K562 (cell line): ENCODE results near the gene DAAM1. TPM values are rescaled to one million over a fixed set of nuclear protein-coding genes. Genes with fewer than 3 reads are reported as not detected.

Source experiments
- ATAC-seq: fragments of 200-7000 bp; cut with Tn5 transposase; 3 replicates; pipeline ENCODE4 v1.9.1; 2020; ENCODE audit warnings: moderate library complexity
- BruUV-seq: library from RNA; stranded (reverse); fragments of 400-500 nt; replicated peaks from 2 replicates; lab custom pipeline; 2021; lab: Mats Ljungman, UMichigan
- CTCF ChIA-PET: fragments of 300-600 bp; formaldehyde crosslinking; extraction: SDS; loops from one replicate; lab custom pipeline; 2021; ENCODE audit warnings: low intra/inter-chr PET ratio; lab: Yijun Ruan, JAX
- POLR2A ChIA-PET: fragments of 300-600, 350-650 bp; sonication (Branson Sonifier 250); formaldehyde crosslinking; extraction: SDS; loops from one replicate; lab custom pipeline; 2021; ENCODE audit warnings: antibody characterized with exemption, inconsistent platforms; lab: Yijun Ruan, JAX
- DNase-seq, 4 experiments: peaks; one replicate each; pipeline versions ENCODE4 v3.0.0 to v3.0.0-alpha.2; 2011 to 2018; ENCODE audit warnings: low spot score in 3 of 4, mixed read lengths in 3 of 4; ENCODE audit errors: extremely low read depth in 1 of 4
- FAIRE-seq: peaks from 2 replicates; lab custom pipeline; 2011; peaks lifted over from hg19 to GRCh38; lab: Jason Lieb, UNC
- H2AFZ ChIP-seq: 2 replicates; pipeline ENCODE4 v1.6.0; 2011; ENCODE audit warnings: low read depth, low read length, control low read depth, inconsistent platforms
- H3K27ac ChIP-seq: fragments of 200-600 bp; 3 replicates; pipeline ENCODE4 v1.8.0; 2011; ENCODE audit warnings: low read depth, mild to moderate bottlenecking, control low read depth, inconsistent platforms, low read length, moderate library complexity, mixed read lengths; ENCODE audit errors: extremely low read depth
- H3K27me3 ChIP-seq, 2 experiments: fragments of 300-600 bp in 1 of 2; 2 replicates in 1 of 2; 3 replicates in 1 of 2; pipeline versions ENCODE4 v1.6.0 to v1.8.0; 2011; ENCODE audit warnings: inconsistent platforms in 2 of 2, low read length in 2 of 2, mild to moderate bottlenecking in 1 of 2, mixed read lengths in 1 of 2, moderate library complexity in 1 of 2; ENCODE audit not compliant: control insufficient read depth in 2 of 2, insufficient read depth in 2 of 2
- H3K36me3 ChIP-seq: fragments of 300-600 bp; 3 replicates; pipeline ENCODE4 v1.8.0; 2011; ENCODE audit warnings: mild to moderate bottlenecking, low read length, inconsistent platforms; ENCODE audit not compliant: control insufficient read depth, insufficient read depth
- H3K4me1 ChIP-seq, 2 experiments: fragments of 200-600 bp in 1 of 2; replicated peaks in 1 of 2; 2 replicates in 1 of 2; 3 replicates in 1 of 2; pipeline versions ENCODE4 v1.5.1 to v1.8.0; 2011; ENCODE audit warnings: inconsistent platforms in 2 of 2, low read length in 2 of 2, mild to moderate bottlenecking in 1 of 2, mixed read lengths in 1 of 2, moderate library complexity in 1 of 2; ENCODE audit not compliant: control insufficient read depth in 2 of 2, insufficient read depth in 2 of 2
- H3K4me2 ChIP-seq: 2 replicates; pipeline ENCODE4 v1.6.1; 2011; ENCODE audit warnings: low read length, control low read depth, inconsistent platforms, mixed read lengths; ENCODE audit not compliant: insufficient read depth
- H3K4me3 ChIP-seq: fragments of 200-600 bp; sonication (generic), shearing (Covaris generic); 2 replicates; pipeline ENCODE4 v1.5.1; 2016; ENCODE audit warnings: control low read depth, inconsistent platforms
- H3K79me2 ChIP-seq: fragments of 200-600 bp; 3 replicates; pipeline ENCODE4 v1.8.0; 2011; ENCODE audit warnings: low read length, inconsistent platforms; ENCODE audit not compliant: control insufficient read depth, insufficient read depth
- H3K9ac ChIP-seq, 2 experiments: 2 replicates each; pipeline versions ENCODE4 v1.6.0 to v1.6.1; 2011; ENCODE audit warnings: low read depth in 2 of 2, low read length in 2 of 2, control low read depth in 1 of 2, inconsistent platforms in 1 of 2, mild to moderate bottlenecking in 1 of 2, mixed read lengths in 1 of 2; ENCODE audit not compliant: insufficient read depth in 1 of 2
- H3K9me1 ChIP-seq: one replicate; pipeline ENCODE4 v1.6.0; 2011; ENCODE audit warnings: inconsistent platforms, mild to moderate bottlenecking, low read length, moderate library complexity; ENCODE audit not compliant: control insufficient read depth, insufficient read depth
- H3K9me3 ChIP-seq: replicated peaks from 2 replicates; pipeline ENCODE4 v1.5.1; 2011; ENCODE audit warnings: low read depth, low read length, inconsistent platforms; ENCODE audit not compliant: control insufficient read depth, insufficient read depth
- H4K20me1 ChIP-seq: replicated peaks from 2 replicates; pipeline ENCODE4 v1.6.1; 2011; ENCODE audit warnings: low read length, inconsistent platforms, mixed read lengths; ENCODE audit not compliant: control insufficient read depth, insufficient read depth
- BHLHE40 ChIP-seq: IDR thresholded peaks from 2 replicates; pipeline ENCODE4 v1.6.1; 2011; ENCODE audit warnings: low read length, improper control_type of control experiment
- ERF ChIP-seq: fragments of 450-650 bp; formaldehyde crosslinking; IDR thresholded peaks from 2 replicates; pipeline ENCODE4 v1.4.0; 2020; ENCODE audit warnings: mild to moderate bottlenecking, mixed read lengths
- FOXA3 ChIP-seq, 2 experiments: fragments of 450-650 bp in 1 of 2; sonication (generic) in 1 of 2; formaldehyde crosslinking; IDR thresholded peaks in 1 of 2; conservative IDR thresholded peaks in 1 of 2; 2 replicates each; pipeline versions ENCODE4 v1.4.0 to v1.8.0; 2020 to 2022; ENCODE audit warnings: mild to moderate bottlenecking in 2 of 2, missing genetic modification reagents in 1 of 2
- FOXJ2 ChIP-seq: fragments of 200-800 bp; sonication (Bioruptor generic); IDR thresholded peaks from 2 replicates; pipeline ENCODE4 v1.6.1; 2016; ENCODE audit warnings: missing genetic modification characterization, missing compliant biosample characterization
- GABPB1 ChIP-seq: sonication (generic); formaldehyde crosslinking; IDR thresholded peaks from 2 replicates; pipeline ENCODE4 v1.8.0; 2022; ENCODE audit warnings: mild to moderate bottlenecking, missing genetic modification reagents
- HCFC1 ChIP-seq: IDR thresholded peaks from 2 replicates; pipeline ENCODE4 v1.6.1; 2012; ENCODE audit warnings: low read depth, low read length, improper control_type of control experiment
- POLR3G ChIP-seq: IDR thresholded peaks from 2 replicates; pipeline ENCODE4 v1.6.1; 2011; ENCODE audit not compliant: insufficient read length, insufficient replicate concordance; ENCODE audit errors: extremely low read depth
- REST ChIP-seq, 2 experiments: fragments of 450-650 bp; formaldehyde crosslinking in 1 of 2; IDR thresholded peaks; 2 replicates each; pipeline versions ENCODE4 v1.4.0 to v1.6.1; 2014 to 2020; ENCODE audit warnings: mild to moderate bottlenecking in 2 of 2, borderline replicate concordance in 1 of 2, low read depth in 1 of 2
- UBTF ChIP-seq, 2 experiments: IDR thresholded peaks; 2 replicates each; pipeline ENCODE4 v1.6.1; 2012; ENCODE audit warnings: improper control_type of control experiment in 2 of 2, low read depth in 2 of 2, low read length in 2 of 2, borderline replicate concordance in 1 of 2
- ZNF561 ChIP-seq: fragments of 450-650 bp; formaldehyde crosslinking; conservative IDR thresholded peaks from 2 replicates; pipeline ENCODE4 v1.4.0; 2020; ENCODE audit warnings: mild to moderate bottlenecking, moderate library complexity
- WGBS: fragments of 100-300 bp; shearing (Covaris generic); methylation state at CpG from one replicate; pipeline ENCODE4 v1.1.6; 2016; ENCODE audit warnings: low coverage, mixed read lengths; ENCODE audit not compliant: insufficient coverage; ENCODE audit errors: missing lambda C conversion rate; 5-methylcytosine and 5-hydroxymethylcytosine counted together
- in situ Hi-C: fragments of 300-500 bp; cut with MboI; formaldehyde crosslinking; loops from 4 replicates; pipeline ENCODE4 v1.15.0; 2018; ENCODE audit warnings: inconsistent platforms, mixed read lengths
- intact Hi-C: fragments of 100-400 bp; cut with micrococcal nuclease; formaldehyde crosslinking; loops from 2 replicates; pipeline ENCODE4 v1.14.2; 2022
- polyA plus RNA-seq, 8 experiments: library from polyadenylated mRNA; depleted of rRNA in 4 of 8; stranded (reverse) in 5 of 8; unstranded in 3 of 8; fragments of >200 nt; fragmentation: Nextera tagmentation in 2 of 8; fragmentation: Illumina TruSeq in 1 of 8; extraction: Ambion mirVana in 2 of 8; extraction: Trizol in 1 of 8; gene quantifications; 2 replicates each; pipeline versions ENCODE4 v1.2.1 to v1.2.3, GENCODE V29; 2011 to 2014; ENCODE audit warnings: inconsistent platforms in 1 of 8, missing spikeins in 1 of 8
- total RNA-seq, 7 experiments: library from RNA; depleted of rRNA in 6 of 7; stranded (reverse); fragments of >200 nt in 6 of 7; fragmentation: Illumina TruSeq in 2 of 7; extraction: Trizol in 2 of 7; gene quantifications; 2 replicates each; pipeline versions ENCODE4 v1.2.1 to v1.2.3, GENCODE V29; 2011 to 2021; ENCODE audit warnings: low replicate concordance in 1 of 7

The DAAM1 gene
- total and polyA plus RNA-seq, 9 of the 15 experiments (the other 6 are each of a cell fraction or from before 2014, with no cell fraction given) = 3.6 to 11.6 (median 6.7) TPM

- Histone ChIP-seq H3K79me2 (no peaks in the 10 kb centered on the region), H3K36me3 (no peaks in the 10 kb centered on the region), H3K4me2 (no peak overlapping the region), H3K4me1 (peaks cover 0 to 1% of the 10 kb centered on the region in 2 experiments; a peak in 2 of 5 replicates), H3K9me1 (peaks cover 2% of the 10 kb centered on the region), H3K9ac (no peak overlapping the region), H3K27me3 (no peaks in the 10 kb centered on the region), H4K20me1 (peaks cover 20% of the 10 kb centered on the region), H3K27ac (no peak overlapping the region), H3K9me3 (no peaks in the 10 kb centered on the region), H3K4me3 (no peak overlapping the region), H2AFZ (no peak overlapping the region)
- in situ Hi-C loops = no loop called here
- WGBS = 29% methylated on average over 7 of the region's 7 CpGs
- DNase-seq (peak in 1 of 4 experiments; percentile 17), ATAC-seq (0 out of 3 replicates have a peak, but pooled peaks have one; percentile 40), FAIRE-seq (no peak)
- POLR2A ChIA-PET = no interaction called here
- BruUV-seq = no TSS peak
- TF ChIP-seq HCFC1 (no peak), UBTF (IDR thresholded peaks at IDR 0.05; ENCODE audit: borderline replicate concordance in 1 of 2, low read depth in 2 of 2, low read length in 2 of 2) (no peak), GABPB1 (CRISPR knock-in tag) (no peak), REST (IDR thresholded peaks at IDR 0.05; ENCODE audit: borderline replicate concordance) (no peak), REST (CRISPR knock-in tag; IDR thresholded peaks at IDR 0.05; ENCODE audit: low read depth) (no peak), ZNF561 (CRISPR knock-in tag) (no peak), BHLHE40 (peak; percentile 51), FOXJ2 (peak; percentile 57; the same call in 1 of the 2 replicates), POLR3G (no peak), FOXA3 (CRISPR knock-in tag; conservative IDR thresholded peaks at IDR 0.05 in 1 of 2, IDR thresholded peaks at IDR 0.05 in 1 of 2) (peak in 1 of 2 experiments; percentile 27; a peak in 1 of 4 replicates), ERF (CRISPR knock-in tag) (no peak)
- CTCF ChIA-PET = no interaction called here
- intact Hi-C loops = no loop called here
These were observed 65.9 kb downstream of the DAAM1 start for GRCh38 chr14:59254146-59254910.
